HEK293 (cell line): ENCODE measurements around the gene SLC36A4.

Experiments used
- CTCF ChIA-PET: fragments of 350-600 bp; formaldehyde crosslinking; extraction: SDS; loops from one replicate; lab custom pipeline; 2021; ENCODE audit warnings: antibody characterized with exemption; lab: Yijun Ruan, JAX
- POLR2A ChIA-PET: fragments of 300-600 bp; formaldehyde crosslinking; extraction: SDS; loops from one replicate; lab custom pipeline; 2020; ENCODE audit warnings: antibody characterized with exemption, inconsistent platforms; lab: Yijun Ruan, JAX
- H3K27ac ChIP-seq: fragments of 200-500 bp; sonication (Bioruptor generic); 2 replicates; pipeline ENCODE4 v1.5.1; 2014; ENCODE audit warnings: low read depth, low read length, control low read depth, inconsistent platforms; ENCODE audit errors: extremely low read depth
- H3K36me3 ChIP-seq, 2 experiments: fragments of 200-500 bp in 1 of 2; sonication (Bioruptor generic) in 1 of 2; 1 replicate in 1 of 2; 2 replicates in 1 of 2; pipeline ENCODE4 v1.5.1; 2014 to 2017; ENCODE audit warnings: inconsistent platforms in 2 of 2, low read length in 2 of 2; ENCODE audit not compliant: control insufficient read depth in 2 of 2, insufficient read depth in 1 of 2
- H3K4me1 ChIP-seq: fragments of 200-500 bp; sonication (Bioruptor generic); 2 replicates; pipeline ENCODE4 v1.5.1; 2014; ENCODE audit warnings: mild to moderate bottlenecking, low read length, inconsistent platforms; ENCODE audit not compliant: control insufficient read depth, insufficient read depth
- H3K4me3 ChIP-seq: 2 replicates; pipeline ENCODE4 v1.5.1; 2011; ENCODE audit warnings: low read depth, mild to moderate bottlenecking, control low read depth, low read length, moderate library complexity
- H3K9me3 ChIP-seq: fragments of 200-500 bp; sonication (Bioruptor generic); 2 replicates; pipeline ENCODE4 v1.5.1; 2014; ENCODE audit warnings: low read depth, low read length, inconsistent platforms; ENCODE audit not compliant: control insufficient read depth, insufficient read depth
- SETDB1 ChIP-seq: IDR thresholded peaks from one replicate; pipeline ENCODE4 v1.6.1; 2017; ENCODE audit warnings: mild to moderate bottlenecking, low read length, moderate library complexity, mixed read lengths; ENCODE audit not compliant: insufficient read length
- ZBTB48 ChIP-seq: fragments of 450-650 bp; formaldehyde crosslinking; IDR thresholded peaks from 2 replicates; pipeline ENCODE4 v1.5.1; 2016; ENCODE audit warnings: missing biosample characterization, missing genetic modification characterization
- ZFP41 ChIP-seq: fragments of 450-650 bp; formaldehyde crosslinking; IDR thresholded peaks from 2 replicates; pipeline ENCODE4 v1.5.1; 2016; ENCODE audit warnings: missing biosample characterization, missing genetic modification characterization, borderline replicate concordance
- ZNF133 ChIP-seq: fragments of 450-650 bp; formaldehyde crosslinking; IDR thresholded peaks from 2 replicates; pipeline ENCODE4 v1.5.1; 2016; ENCODE audit warnings: missing biosample characterization, missing genetic modification characterization
- ZNF138 ChIP-seq: fragments of 450-650 bp; formaldehyde crosslinking; IDR thresholded peaks from 2 replicates; pipeline ENCODE4 v1.5.1; 2016; ENCODE audit warnings: missing biosample characterization, missing genetic modification characterization, borderline replicate concordance
- ZNF146 ChIP-seq: fragments of 450-650 bp; formaldehyde crosslinking; IDR thresholded peaks from 2 replicates; pipeline ENCODE4 v1.5.1; 2016; ENCODE audit warnings: missing biosample characterization, missing genetic modification characterization
- ZNF324 ChIP-seq: fragments of 450-650 bp; formaldehyde crosslinking; IDR thresholded peaks from 2 replicates; pipeline ENCODE4 v1.5.1; 2016; ENCODE audit warnings: missing biosample characterization, missing genetic modification characterization
- ZNF596 ChIP-seq: fragments of 450-650 bp; IDR thresholded peaks from 2 replicates; pipeline ENCODE4 v1.5.0; 2018; ENCODE audit warnings: missing biosample characterization, mild to moderate bottlenecking, missing genetic modification characterization, moderate library complexity
- ZNF837 ChIP-seq: fragments of 450-650 bp; formaldehyde crosslinking; IDR thresholded peaks from 2 replicates; pipeline ENCODE4 v1.5.1; 2016; ENCODE audit warnings: missing biosample characterization, missing genetic modification characterization
- ZSCAN16 ChIP-seq: fragments of 450-650 bp; formaldehyde crosslinking; IDR thresholded peaks from 2 replicates; pipeline ENCODE4 v1.5.1; 2016; ENCODE audit warnings: missing biosample characterization, missing genetic modification characterization
- ZSCAN23 ChIP-seq: fragments of 450-650 bp; formaldehyde crosslinking; IDR thresholded peaks from 2 replicates; pipeline ENCODE4 v1.5.1; 2016; ENCODE audit warnings: missing biosample characterization, missing genetic modification characterization
- TF ChIP-seq, protein P1 (sequence below): fragments of 450-650 bp; formaldehyde crosslinking; IDR thresholded peaks from 2 replicates; pipeline ENCODE4 v1.5.1; 2016; ENCODE audit warnings: missing biosample characterization, missing genetic modification characterization
- TF ChIP-seq, protein P2 (sequence below): fragments of 450-650 bp; IDR thresholded peaks from 2 replicates; pipeline ENCODE4 v1.5.1; 2018; ENCODE audit warnings: missing biosample characterization, missing genetic modification characterization
- TF ChIP-seq, protein P3 (sequence below): fragments of 450-650 bp; formaldehyde crosslinking; IDR thresholded peaks from 2 replicates; pipeline ENCODE4 v1.5.1; 2016; ENCODE audit warnings: missing biosample characterization, missing genetic modification characterization, borderline replicate concordance
- TF ChIP-seq, protein P4 (sequence below): fragments of 450-650 bp; formaldehyde crosslinking; IDR thresholded peaks from 2 replicates; pipeline ENCODE4 v1.5.1; 2016; ENCODE audit warnings: missing biosample characterization, missing genetic modification characterization

Gene SLC36A4

DNA sequence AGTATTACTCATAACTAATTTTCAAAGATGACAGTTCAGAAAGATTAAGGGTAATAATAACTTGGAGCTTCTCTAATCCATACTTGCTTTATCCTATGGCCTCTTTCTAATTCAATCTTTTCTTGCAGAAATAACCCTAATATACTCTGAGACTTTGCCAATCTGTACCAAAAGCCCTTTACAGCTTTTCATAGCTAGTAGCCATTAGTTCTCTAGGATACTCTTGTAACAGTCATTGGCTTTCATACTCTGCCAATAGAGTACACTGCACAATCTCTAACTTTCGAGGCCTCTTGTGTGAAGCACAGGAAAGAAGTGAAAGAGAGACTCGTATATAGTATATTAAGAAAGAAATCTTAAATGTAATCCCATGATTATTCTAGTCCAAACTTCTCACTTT, 38.1 kb downstream of the SLC36A4 start (continued):
- no peak for TF ChIP-seq ZNF596

DNA sequence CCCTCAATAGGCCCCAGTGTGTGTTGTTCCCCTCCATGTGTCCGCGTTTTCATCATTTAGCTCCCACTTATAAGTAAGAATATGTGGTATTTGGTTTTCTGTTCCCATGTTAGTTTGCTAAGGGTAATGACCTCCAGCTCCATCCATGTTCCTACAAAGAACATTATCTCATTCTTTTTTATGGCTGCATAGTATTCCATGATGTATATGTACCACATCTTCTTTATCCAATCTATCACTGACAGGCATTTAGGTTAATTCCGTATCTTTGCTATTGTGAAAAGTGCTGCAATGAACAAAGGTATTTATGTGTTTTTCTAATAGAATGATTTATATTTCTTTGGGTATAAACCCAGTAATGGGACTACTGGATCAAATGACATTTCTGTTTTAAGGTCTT, 42.1 kb downstream of the SLC36A4 start:
- no peak overlapping the region for H3K27ac ChIP-seq
- H3K4me3 ChIP-seq: no peak overlapping the region
- no peaks in the 10 kb centered on the region for H3K9me3 ChIP-seq
- TF ChIP-seq ZFP41 (tag by site-specific recombination): no peak
- TF ChIP-seq, protein P1, sequence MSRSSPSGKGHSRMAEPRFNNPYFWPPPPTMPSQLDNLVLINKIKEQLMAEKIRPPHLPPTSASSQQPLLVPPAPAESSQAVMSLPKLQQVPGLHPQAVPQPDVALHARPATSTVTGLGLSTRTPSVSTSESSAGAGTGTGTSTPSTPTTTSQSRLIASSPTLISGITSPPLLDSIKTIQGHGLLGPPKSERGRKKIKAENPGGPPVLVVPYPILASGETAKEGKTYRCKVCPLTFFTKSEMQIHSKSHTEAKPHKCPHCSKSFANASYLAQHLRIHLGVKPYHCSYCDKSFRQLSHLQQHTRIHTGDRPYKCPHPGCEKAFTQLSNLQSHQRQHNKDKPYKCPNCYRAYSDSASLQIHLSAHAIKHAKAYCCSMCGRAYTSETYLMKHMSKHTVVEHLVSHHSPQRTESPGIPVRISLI: no peak
- TF ChIP-seq ZNF324 (tag by site-specific recombination): no peak
- TF ChIP-seq, protein P2, sequence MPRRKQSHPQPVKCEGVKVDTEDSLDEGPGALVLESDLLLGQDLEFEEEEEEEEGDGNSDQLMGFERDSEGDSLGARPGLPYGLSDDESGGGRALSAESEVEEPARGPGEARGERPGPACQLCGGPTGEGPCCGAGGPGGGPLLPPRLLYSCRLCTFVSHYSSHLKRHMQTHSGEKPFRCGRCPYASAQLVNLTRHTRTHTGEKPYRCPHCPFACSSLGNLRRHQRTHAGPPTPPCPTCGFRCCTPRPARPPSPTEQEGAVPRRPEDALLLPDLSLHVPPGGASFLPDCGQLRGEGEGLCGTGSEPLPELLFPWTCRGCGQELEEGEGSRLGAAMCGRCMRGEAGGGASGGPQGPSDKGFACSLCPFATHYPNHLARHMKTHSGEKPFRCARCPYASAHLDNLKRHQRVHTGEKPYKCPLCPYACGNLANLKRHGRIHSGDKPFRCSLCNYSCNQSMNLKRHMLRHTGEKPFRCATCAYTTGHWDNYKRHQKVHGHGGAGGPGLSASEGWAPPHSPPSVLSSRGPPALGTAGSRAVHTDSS: no peak
- TF ChIP-seq ZNF146 (tag by site-specific recombination): peak; percentile 43; the same call in 1 of the 2 replicates
- peak; percentile 12 for TF ChIP-seq SETDB1
- TF ChIP-seq ZNF837 (tag by site-specific recombination): no peak
- ChIA-PET POLR2A (no interaction called here), CTCF (interaction anchor here (1.0 kb wide), 1 partner anchor 67 kb away, joined by 4 read pairs; no protein-coding TSS in a partner anchor)
- H3K36me3 ChIP-seq: peaks cover 0 to 27% of the 10 kb centered on the region in 2 experiments; a peak in 2 of 3 replicates
- H3K4me1 ChIP-seq: no peaks in the 10 kb centered on the region

DNA sequence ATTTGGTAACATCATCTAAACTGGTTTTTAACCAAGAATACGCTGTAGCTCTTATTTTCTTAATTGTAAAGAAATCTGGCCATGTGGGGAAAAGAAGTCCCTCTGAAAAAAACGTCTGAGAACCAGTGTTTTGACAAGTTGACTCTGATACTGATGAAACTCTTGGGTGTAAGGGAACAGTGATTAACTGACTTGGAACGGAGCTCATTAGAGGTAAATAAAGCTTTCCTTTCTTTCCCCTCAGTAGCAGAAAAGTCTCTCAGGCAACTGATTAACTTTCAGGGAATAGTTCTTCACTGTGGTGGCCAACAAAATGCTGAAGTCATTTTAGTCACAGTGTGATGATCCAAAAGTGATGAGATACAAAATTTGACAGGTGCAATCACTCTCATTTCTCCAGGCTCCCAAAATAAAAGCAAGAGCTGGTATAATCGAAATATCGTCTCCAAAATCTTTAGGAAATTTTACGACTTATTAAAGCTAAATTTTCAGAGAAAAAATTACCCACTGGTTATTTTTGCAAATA, 52.3 kb downstream of the SLC36A4 start:
- no peaks in the 10 kb centered on the region for H3K4me1 ChIP-seq
- H3K4me3 ChIP-seq: no peak overlapping the region
- H3K27ac ChIP-seq: no peak overlapping the region
- POLR2A ChIA-PET: no interaction called here
- H3K9me3 ChIP-seq: no peaks in the 10 kb centered on the region
- no peak for TF ChIP-seq ZNF138 (tag by site-specific recombination)
- no peak for TF ChIP-seq ZSCAN16 (tag by site-specific recombination)
- TF ChIP-seq ZNF133 (tag by site-specific recombination): no peak
- TF ChIP-seq, protein P3, sequence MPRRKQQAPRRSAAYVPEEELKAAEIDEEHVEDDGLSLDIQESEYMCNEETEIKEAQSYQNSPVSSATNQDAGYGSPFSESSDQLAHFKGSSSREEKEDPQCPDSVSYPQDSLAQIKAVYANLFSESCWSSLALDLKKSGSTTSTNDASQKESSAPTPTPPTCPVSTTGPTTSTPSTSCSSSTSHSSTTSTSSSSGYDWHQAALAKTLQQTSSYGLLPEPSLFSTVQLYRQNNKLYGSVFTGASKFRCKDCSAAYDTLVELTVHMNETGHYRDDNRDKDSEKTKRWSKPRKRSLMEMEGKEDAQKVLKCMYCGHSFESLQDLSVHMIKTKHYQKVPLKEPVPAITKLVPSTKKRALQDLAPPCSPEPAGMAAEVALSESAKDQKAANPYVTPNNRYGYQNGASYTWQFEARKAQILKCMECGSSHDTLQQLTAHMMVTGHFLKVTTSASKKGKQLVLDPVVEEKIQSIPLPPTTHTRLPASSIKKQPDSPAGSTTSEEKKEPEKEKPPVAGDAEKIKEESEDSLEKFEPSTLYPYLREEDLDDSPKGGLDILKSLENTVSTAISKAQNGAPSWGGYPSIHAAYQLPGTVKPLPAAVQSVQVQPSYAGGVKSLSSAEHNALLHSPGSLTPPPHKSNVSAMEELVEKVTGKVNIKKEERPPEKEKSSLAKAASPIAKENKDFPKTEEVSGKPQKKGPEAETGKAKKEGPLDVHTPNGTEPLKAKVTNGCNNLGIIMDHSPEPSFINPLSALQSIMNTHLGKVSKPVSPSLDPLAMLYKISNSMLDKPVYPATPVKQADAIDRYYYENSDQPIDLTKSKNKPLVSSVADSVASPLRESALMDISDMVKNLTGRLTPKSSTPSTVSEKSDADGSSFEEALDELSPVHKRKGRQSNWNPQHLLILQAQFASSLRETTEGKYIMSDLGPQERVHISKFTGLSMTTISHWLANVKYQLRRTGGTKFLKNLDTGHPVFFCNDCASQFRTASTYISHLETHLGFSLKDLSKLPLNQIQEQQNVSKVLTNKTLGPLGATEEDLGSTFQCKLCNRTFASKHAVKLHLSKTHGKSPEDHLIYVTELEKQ (tag by site-specific recombination): no peak
- TF ChIP-seq ZBTB48 (tag by site-specific recombination): no peak
- TF ChIP-seq, protein P4, sequence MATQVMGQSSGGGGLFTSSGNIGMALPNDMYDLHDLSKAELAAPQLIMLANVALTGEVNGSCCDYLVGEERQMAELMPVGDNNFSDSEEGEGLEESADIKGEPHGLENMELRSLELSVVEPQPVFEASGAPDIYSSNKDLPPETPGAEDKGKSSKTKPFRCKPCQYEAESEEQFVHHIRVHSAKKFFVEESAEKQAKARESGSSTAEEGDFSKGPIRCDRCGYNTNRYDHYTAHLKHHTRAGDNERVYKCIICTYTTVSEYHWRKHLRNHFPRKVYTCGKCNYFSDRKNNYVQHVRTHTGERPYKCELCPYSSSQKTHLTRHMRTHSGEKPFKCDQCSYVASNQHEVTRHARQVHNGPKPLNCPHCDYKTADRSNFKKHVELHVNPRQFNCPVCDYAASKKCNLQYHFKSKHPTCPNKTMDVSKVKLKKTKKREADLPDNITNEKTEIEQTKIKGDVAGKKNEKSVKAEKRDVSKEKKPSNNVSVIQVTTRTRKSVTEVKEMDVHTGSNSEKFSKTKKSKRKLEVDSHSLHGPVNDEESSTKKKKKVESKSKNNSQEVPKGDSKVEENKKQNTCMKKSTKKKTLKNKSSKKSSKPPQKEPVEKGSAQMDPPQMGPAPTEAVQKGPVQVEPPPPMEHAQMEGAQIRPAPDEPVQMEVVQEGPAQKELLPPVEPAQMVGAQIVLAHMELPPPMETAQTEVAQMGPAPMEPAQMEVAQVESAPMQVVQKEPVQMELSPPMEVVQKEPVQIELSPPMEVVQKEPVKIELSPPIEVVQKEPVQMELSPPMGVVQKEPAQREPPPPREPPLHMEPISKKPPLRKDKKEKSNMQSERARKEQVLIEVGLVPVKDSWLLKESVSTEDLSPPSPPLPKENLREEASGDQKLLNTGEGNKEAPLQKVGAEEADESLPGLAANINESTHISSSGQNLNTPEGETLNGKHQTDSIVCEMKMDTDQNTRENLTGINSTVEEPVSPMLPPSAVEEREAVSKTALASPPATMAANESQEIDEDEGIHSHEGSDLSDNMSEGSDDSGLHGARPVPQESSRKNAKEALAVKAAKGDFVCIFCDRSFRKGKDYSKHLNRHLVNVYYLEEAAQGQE (tag by site-specific recombination): no peak
- no peak for TF ChIP-seq ZSCAN23 (tag by site-specific recombination)
- CTCF ChIA-PET: interaction anchor here (0.9 kb wide), 1 partner anchor 14 kb away, joined by 3 read pairs; no protein-coding TSS in a partner anchor
- H3K36me3 ChIP-seq: peaks cover 0 to 13% of the 10 kb centered on the region in 2 experiments; a peak in 1 of 3 replicates
